Right lung (tissue), 5 donors: Measurements from ENCODE around the gene CALB2. TPM values are rescaled to one million over a fixed set of nuclear protein-coding genes. Genes with fewer than 3 reads are reported as not detected.
"Not testable (repeated sequence)": the region's sequence is repeated elsewhere in the genome, so short reads cannot be mapped to it uniquely, and the experiment has no call there.

Source experiments
- DNase-seq, 2 donors: peaks; one replicate each; pipeline ENCODE4 v3.0.0-alpha.2; 2013
- polyA plus RNA-seq, 5 donors: library from polyadenylated mRNA; unstranded; fragments of 120-200 nt; gene quantifications; one replicate each; pipeline versions ENCODE4 v1.2.1 to v1.2.3, GENCODE V29; 2013; ENCODE audit warnings: inconsistent platforms in 1 of 5, low replicate concordance in 1 of 5; ENCODE audit not compliant: insufficient read length in 5 of 5, insufficient read depth in 1 of 5

CALB2 gene
- polyA plus RNA-seq, 5 donors, result not detected

- no peak for DNase-seq
Measured at GRCh38 chr16:71352466-71352865, 6.1 kb upstream of the CALB2 start.

DNA sequence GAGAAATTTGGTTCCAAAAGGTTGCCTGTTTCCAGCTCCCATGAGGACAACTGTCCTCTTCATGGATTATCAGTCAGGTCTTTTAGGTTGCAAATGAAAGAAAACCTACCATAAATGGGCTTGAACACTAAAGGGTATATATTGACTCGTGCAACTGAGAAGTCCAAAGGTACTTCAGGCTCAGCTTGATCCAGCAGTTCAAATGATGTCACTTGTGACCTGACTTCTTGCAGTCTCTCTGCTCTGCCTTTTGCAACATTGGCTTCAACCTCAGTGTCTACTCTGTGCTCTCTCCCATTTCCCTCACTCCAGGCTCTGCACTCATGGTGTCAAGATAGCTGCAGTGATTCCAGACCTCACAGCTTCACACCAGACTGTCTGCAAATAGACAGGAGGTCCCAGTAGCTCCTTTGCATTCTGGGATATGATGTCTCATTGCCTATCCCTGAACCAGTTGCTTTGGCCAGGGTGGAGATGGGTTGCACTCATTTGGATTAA lies 5.5 kb upstream of the CALB2 start:
- DNase-seq, result no peak

DNA sequence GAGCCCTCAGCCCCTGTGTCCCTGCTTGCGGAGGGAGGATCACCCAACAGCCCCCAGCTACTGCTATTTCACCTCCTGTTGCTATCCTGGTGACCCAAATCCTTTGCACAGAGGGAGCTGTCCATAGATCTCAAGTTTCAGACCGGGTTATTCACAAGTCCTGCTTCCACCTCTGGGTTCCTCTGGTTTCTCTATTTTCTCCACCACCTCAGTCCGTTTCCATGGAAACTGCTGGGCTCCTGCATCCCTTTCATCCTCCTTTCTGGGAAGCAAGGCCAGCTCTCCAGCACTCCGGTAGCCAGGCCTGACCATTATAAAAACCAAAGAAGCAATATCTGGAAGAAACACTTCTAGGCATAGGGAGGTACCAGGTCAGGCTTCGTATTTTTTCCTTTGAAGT lies 4.8 kb upstream of the CALB2 start:
- no peak for DNase-seq

DNA sequence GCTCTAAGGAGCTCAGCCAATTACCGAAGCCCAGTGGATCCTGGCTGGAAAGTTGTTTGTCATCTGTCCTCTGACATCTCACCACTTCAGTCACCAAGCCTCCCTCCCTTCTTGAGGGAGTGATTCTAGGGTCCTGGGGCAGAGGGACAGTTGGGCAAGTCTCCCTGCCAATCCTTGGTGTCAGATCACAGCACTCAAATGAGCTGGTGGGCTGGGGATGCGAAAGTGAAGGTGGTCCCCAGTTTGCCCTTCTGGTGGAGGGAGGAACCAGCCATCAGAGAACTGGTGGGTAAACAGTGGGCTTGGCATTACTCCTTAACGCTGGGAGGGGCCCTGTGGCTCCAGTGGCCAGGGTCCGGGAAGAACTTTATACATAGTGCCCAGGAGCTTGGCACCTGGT lies 4.4 kb upstream of the CALB2 start:
- no peak for DNase-seq

DNA sequence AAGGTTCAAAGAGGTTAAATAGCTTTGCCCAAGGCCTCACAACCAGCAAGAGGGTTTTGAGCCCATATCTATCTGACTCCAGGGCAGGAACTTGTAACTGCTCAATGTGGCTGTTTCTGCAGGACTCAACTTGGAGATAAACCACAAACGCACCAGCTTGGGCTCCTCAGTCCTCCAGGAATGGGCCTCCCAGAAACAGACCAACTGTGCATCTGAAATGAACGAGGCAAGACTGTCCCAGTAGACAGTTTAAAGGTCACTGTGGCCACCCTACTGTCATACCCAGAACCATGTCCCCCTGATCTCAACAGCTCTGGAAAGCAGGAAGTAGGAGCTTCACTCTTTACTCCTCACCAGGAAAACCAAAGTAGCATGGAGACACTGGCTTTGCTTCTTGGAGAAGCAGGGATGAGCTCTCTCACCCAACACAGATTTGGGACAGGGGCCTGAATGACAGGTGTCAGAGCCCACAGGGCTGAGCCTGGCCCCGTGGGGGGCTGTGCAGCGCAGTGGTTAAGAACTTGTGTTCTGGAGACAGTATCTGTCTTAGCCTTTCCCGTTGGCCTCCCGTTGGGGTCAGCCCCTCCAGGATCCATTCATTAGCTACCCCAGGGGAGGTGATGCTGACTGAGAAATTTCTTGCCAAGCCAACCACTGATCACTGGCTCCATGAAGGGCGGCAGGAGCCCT lies 2.3 kb upstream of the CALB2 start:
- DNase-seq, result no peak

GRCh38 chr16:71356936-71357335 lies 1.6 kb upstream of the CALB2 start:
- DNase-seq, result not testable (repeated sequence)

DNA sequence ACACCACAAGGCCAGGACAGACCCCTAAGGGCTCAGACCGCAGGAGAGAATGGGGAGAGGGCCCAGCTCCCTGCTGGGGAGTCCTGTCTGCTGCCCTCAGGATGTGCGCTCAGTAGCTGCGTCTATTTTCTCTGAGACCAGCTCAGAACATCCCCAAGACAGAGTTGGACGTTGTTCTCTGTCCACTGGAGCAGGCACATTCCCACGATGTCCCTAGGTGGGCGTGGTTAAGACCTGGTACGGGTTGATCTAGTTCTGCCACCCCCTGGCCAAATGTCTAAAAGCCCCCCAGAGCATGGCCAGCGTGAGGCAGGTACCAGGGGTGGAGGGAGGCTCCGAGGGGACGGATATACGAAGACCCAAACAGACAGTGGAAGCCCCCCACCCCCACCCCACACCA lies 842 bp upstream of the CALB2 start:
- DNase-seq, result no peak

DNA sequence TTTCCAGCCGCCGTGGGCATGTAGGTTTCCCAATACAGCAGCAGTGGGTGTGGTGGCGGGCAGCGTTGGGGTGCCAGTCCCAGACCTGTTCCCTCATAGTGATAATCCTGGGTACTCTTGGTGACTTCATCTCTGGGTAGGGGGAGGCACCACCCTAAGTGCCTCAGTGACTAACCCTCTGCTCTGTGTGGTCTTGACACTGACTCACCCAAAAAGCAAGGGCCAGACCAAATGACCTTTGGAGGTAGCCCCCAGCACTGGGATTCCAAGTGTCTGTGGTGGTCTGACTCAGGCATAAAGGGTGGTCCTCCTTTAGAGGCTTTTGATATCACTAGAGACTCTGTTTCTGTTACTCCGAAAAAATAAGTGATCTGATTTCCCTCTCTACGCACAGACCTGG lies 908 bp downstream of the CALB2 start:
- no peak for DNase-seq

GRCh38 chr16:71360378-71360777 lies 1.9 kb downstream of the CALB2 start:
- DNase-seq, result no peak

GRCh38 chr16:71364133-71364681 lies 5.7 kb downstream of the CALB2 start:
- DNase-seq, result no peak

- no peak for DNase-seq
Measured at GRCh38 chr16:71365021-71365420, 6.5 kb downstream of the CALB2 start.

GRCh38 chr16:71367241-71367976 lies 8.9 kb downstream of the CALB2 start:
- DNase-seq, result no peak

DNA sequence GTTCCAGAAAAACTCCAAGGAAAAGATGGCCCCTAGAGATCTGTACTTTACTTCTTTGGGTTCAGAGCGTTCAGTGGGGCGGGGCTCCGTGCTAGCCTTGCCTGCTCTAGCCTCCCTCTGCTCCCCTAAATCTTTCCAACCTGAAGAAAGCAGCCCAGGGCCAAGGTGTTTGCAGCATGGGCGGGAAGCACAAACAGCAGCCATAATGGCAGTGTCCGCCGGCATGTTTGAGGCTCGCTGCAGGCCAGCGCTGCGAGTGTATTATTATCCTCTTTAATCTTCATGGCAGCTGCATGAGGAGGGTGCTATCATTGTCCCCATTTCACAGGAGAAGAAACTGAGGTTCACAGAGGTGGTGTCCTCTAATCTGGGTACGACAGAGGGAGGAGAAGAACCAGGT lies 10.4 kb downstream of the CALB2 start:
- DNase-seq, result no peak

- DNase-seq, result no peak
Measured at GRCh38 chr16:71369494-71369893, 11.0 kb downstream of the CALB2 start.

DNA sequence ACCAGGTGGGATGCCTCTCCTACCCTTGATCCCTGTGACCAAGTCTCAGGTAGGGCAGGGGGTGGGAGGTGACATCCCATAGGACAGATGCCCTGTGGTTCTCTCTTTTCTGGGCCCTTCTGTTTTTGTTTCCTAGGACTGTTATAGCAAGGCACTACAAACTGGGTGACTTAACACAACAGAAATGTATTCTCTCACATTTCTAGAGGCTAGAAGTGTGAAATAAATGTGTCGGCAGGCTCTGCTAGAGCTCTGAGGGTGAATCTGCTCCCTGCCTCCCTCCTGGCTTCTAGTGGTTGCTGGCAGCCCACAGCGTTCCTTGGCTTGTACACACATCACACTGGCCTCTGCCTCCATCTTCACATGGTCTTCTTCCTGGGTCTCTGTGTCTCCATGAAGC lies 12.7 kb downstream of the CALB2 start:
- no peak for DNase-seq

- no peak for DNase-seq
Measured at GRCh38 chr16:71373073-71373472, 14.6 kb downstream of the CALB2 start.

DNA sequence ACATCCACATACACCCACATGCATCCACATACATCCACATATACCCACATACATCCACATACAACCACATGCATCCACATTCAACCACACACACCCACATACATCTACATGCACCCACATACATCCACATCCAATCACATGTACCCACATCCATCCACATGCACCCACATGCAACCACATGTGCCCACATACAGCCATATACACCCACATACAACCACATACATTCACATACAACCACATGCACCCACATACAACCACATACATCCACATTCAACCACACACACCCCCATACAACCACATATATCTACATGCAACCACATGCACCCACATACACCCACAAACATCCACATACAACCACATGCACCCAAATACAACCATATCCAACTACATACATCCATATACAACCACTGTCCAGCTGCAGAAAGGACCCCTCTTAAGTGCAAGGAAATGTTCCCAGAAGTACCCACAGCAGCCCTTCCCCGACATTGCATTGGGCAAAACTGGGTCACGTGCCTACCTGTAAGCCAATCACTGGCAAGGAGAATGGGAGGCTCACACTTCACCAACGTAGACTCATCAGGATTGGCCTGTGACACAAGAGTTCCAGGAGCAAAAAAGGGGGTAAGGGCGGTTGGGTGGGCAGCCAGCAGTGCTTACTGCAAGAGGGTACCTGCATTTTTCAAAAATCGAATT lies 18.1 kb downstream of the CALB2 start:
- no peak for DNase-seq

DNA sequence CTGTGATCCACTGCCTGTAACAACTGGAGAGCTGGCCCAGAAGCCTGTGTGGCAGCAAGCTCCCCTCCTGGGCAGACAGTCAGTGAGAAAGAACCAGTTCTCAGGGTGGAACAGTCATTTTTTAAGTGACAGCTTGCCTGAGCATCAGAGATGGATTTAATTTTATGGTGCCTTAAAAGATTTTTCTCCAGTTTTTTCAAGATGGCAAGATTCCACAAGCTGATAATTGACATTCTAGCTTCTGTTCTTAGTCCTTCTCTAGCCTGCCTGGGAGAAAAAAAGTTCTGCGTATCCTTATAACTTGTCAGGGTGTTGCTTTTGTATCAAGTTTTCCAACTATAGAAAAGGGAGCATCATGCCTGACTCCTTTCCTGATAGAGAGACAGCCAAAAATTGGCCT lies 21.2 kb downstream of the CALB2 start:
- no peak for DNase-seq

- no peak for DNase-seq
Measured at GRCh38 chr16:71380831-71381230, 22.3 kb downstream of the CALB2 start.

- no peak for DNase-seq
Measured at GRCh38 chr16:71383054-71383773, 24.7 kb downstream of the CALB2 start.

- no peak for DNase-seq
Measured at GRCh38 chr16:71384073-71384724, 25.7 kb downstream of the CALB2 start.
